WTC11 (cell line): Measurements from ENCODE around the gene SLC11A1. TPM values are rescaled to one million over a fixed set of nuclear protein-coding genes. Genes with fewer than 3 reads are reported as not detected.

Source experiments
- ATAC-seq: fragments of 200-7000 bp; cut with Tn5 transposase; 2 replicates; pipeline ENCODE4 v1.10.0; 2021; ENCODE audit warnings: mild to moderate bottlenecking, moderate library complexity
- CTCF ChIA-PET: fragments of 300-600 bp; sonication (Branson Sonifier 250); formaldehyde crosslinking; loops from one replicate; lab custom pipeline; 2021; ENCODE audit warnings: antibody characterized with exemption; lab: Charles Lee
- POLR2A ChIA-PET: fragments of 350-600 bp; sonication (Branson Sonifier 250); formaldehyde crosslinking; loops from one replicate; lab custom pipeline; 2021; ENCODE audit warnings: antibody characterized with exemption; lab: Charles Lee
- DNase-seq: peaks from one replicate; pipeline ENCODE4 v3.0.0; 2021; ENCODE audit warnings: low spot score
- H3K27ac Mint-ChIP-seq: 2 replicates; pipeline ENCODE4 v1.8.0; 2021; ENCODE audit warnings: mixed read lengths
- H3K27me3 Mint-ChIP-seq: 2 replicates; pipeline ENCODE4 v1.8.0; 2021; ENCODE audit warnings: low read depth, mild to moderate bottlenecking, moderate library complexity, mixed read lengths
- H3K36me3 Mint-ChIP-seq: 2 replicates; pipeline ENCODE4 v1.8.0; 2021; ENCODE audit warnings: mixed read lengths
- H3K4me1 Mint-ChIP-seq: 2 replicates; pipeline ENCODE4 v1.8.0; 2022; ENCODE audit warnings: mixed read lengths
- H3K4me3 Mint-ChIP-seq: 2 replicates; pipeline ENCODE4 v1.8.0; 2021; ENCODE audit warnings: mild to moderate bottlenecking, moderate library complexity, mixed read lengths
- H3K9me3 Mint-ChIP-seq: 2 replicates; pipeline ENCODE4 v1.8.0; 2021; ENCODE audit warnings: mixed read lengths
- ARID4B ChIP-seq: sonication (generic); formaldehyde crosslinking; IDR thresholded peaks from 2 replicates; pipeline ENCODE4 v1.8.0; 2023; ENCODE audit warnings: missing genetic modification reagents, mild to moderate bottlenecking, borderline replicate concordance
- ATF1 ChIP-seq: sonication (generic); formaldehyde crosslinking; IDR thresholded peaks from 2 replicates; pipeline ENCODE4 v1.8.1; 2023; ENCODE audit warnings: mild to moderate bottlenecking, moderate library complexity, missing genetic modification reagents
- ATF3 ChIP-seq: sonication (generic); formaldehyde crosslinking; conservative IDR thresholded peaks from 2 replicates; pipeline ENCODE4 v1.8.1; 2022; ENCODE audit warnings: mild to moderate bottlenecking, missing genetic modification reagents
- FOXK1 ChIP-seq: sonication (generic); formaldehyde crosslinking; IDR thresholded peaks from 2 replicates; pipeline ENCODE4 v1.8.0; 2022; ENCODE audit warnings: mild to moderate bottlenecking, moderate library complexity, missing genetic modification reagents
- GABPB1 ChIP-seq: sonication (generic); formaldehyde crosslinking; IDR thresholded peaks from 2 replicates; pipeline ENCODE4 v1.8.1; 2023; ENCODE audit warnings: mild to moderate bottlenecking, missing genetic modification reagents
- GRHL2 ChIP-seq: fragments of 250-450 bp; sonication (Bioruptor Pico); IDR thresholded peaks from 2 replicates; pipeline ENCODE4 v1.8.0; 2022; ENCODE audit warnings: mild to moderate bottlenecking, moderate library complexity; ENCODE audit not compliant: insufficient replicate concordance, severe bottlenecking
- HMGXB4 ChIP-seq: sonication (generic); formaldehyde crosslinking; IDR thresholded peaks from 2 replicates; pipeline ENCODE4 v1.8.1; 2023; ENCODE audit warnings: mild to moderate bottlenecking, moderate library complexity, missing genetic modification reagents
- NFATC4 ChIP-seq: fragments of 250-450 bp; sonication (Bioruptor Pico); IDR thresholded peaks from 2 replicates; pipeline ENCODE4 v1.9.0; 2021; ENCODE audit warnings: mild to moderate bottlenecking
- NFE2L1 ChIP-seq: sonication (generic); formaldehyde crosslinking; IDR thresholded peaks from 2 replicates; pipeline ENCODE4 v1.8.1; 2023; ENCODE audit warnings: missing genetic modification reagents
- NFYB ChIP-seq: sonication (generic); formaldehyde crosslinking; conservative IDR thresholded peaks from 2 replicates; pipeline ENCODE4 v1.8.0; 2022; ENCODE audit warnings: low read depth, missing genetic modification reagents
- NR1H2 ChIP-seq: sonication (generic); formaldehyde crosslinking; IDR thresholded peaks from 2 replicates; pipeline ENCODE4 v1.9.0; 2021; ENCODE audit warnings: mild to moderate bottlenecking, moderate library complexity, missing genetic modification reagents
- PRRX2 ChIP-seq: fragments of 250-450 bp; sonication (Bioruptor Pico); IDR thresholded peaks from 2 replicates; pipeline ENCODE4 v1.8.0; 2021; ENCODE audit warnings: mild to moderate bottlenecking
- RELA ChIP-seq: sonication (generic); formaldehyde crosslinking; IDR thresholded peaks from 2 replicates; pipeline ENCODE4 v1.8.1; 2022; ENCODE audit warnings: missing genetic modification reagents, mild to moderate bottlenecking, borderline replicate concordance
- TEAD4 ChIP-seq: sonication (generic); formaldehyde crosslinking; IDR thresholded peaks from 2 replicates; pipeline ENCODE4 v1.8.0; 2022; ENCODE audit warnings: mild to moderate bottlenecking, missing genetic modification reagents
- TP53 ChIP-seq: sonication (generic); formaldehyde crosslinking; IDR thresholded peaks from 2 replicates; pipeline ENCODE4 v1.8.1; 2023; ENCODE audit warnings: mild to moderate bottlenecking, missing genetic modification reagents
- USF2 ChIP-seq: sonication (generic); formaldehyde crosslinking; IDR thresholded peaks from 2 replicates; pipeline ENCODE4 v1.8.1; 2023; ENCODE audit warnings: mild to moderate bottlenecking, missing genetic modification reagents, moderate library complexity
- ZNF317 ChIP-seq: sonication (generic); formaldehyde crosslinking; IDR thresholded peaks from 2 replicates; pipeline ENCODE4 v1.8.1; 2023; ENCODE audit warnings: low read depth, mild to moderate bottlenecking, moderate library complexity, missing genetic modification reagents, borderline replicate concordance
- ZNF532 ChIP-seq: fragments of 250-450 bp; sonication (Bioruptor Pico); IDR thresholded peaks from 2 replicates; pipeline ENCODE4 v1.9.0; 2021; ENCODE audit warnings: mild to moderate bottlenecking, borderline replicate concordance
- ZSCAN18 ChIP-seq: fragments of 250-450 bp; sonication (Bioruptor Pico); IDR thresholded peaks from 2 replicates; pipeline ENCODE4 v2.1.2; 2022; ENCODE audit warnings: mild to moderate bottlenecking, moderate library complexity
- total RNA-seq: library from RNA; stranded (reverse); gene quantifications from 3 replicates; pipeline ENCODE4 v1.2.3, GENCODE V29; 2021

SLC11A1 gene
- total RNA-seq, 1 experiment from 2014 or later: 0.31 TPM

- TF ChIP-seq HMGXB4 (CRISPR knock-in tag): no peak
These were observed 23.1 kb downstream of the SLC11A1 start (continued) for GRCh38 chr2:218405086-218405745.

GRCh38 chr2:218405746-218406208 is 23.7 kb downstream of the SLC11A1 start:
- CTCF ChIA-PET: interaction anchor here (0.6 to 2.5 kb wide), 7 partner anchors 9 to 252 kb away, joined by 3 to 19 read pairs (median 4); no protein-coding TSS in a partner anchor
- peaks cover 8% of the 10 kb centered on the region for H3K36me3 Mint-ChIP-seq
- peak overlapping the region; percentile 97 for H3K27ac Mint-ChIP-seq
- no peaks in the 10 kb centered on the region for H3K27me3 Mint-ChIP-seq
- POLR2A ChIA-PET: interaction anchor here (0.7 to 1.1 kb wide), 4 partner anchors 8 to 82 kb away, joined by 3 to 4 read pairs (median 3); partner anchors contain the start of genes CATIP and VIL1
- H3K4me3 Mint-ChIP-seq: peak overlapping the region; percentile 82
- DNase-seq (peak; percentile 40), ATAC-seq (peak; percentile 2; the same call in 1 of the 2 replicates)
- peaks cover 22% of the 10 kb centered on the region for H3K4me1 Mint-ChIP-seq
- H3K9me3 Mint-ChIP-seq: no peaks in the 10 kb centered on the region
- TF ChIP-seq ATF1 (CRISPR knock-in tag) (no peak), FOXK1 (no peak), USF2 (no peak; the same call in 1 of the 2 replicates), ARID4B (CRISPR knock-in tag) (no peak), ATF3 (CRISPR knock-in tag) (no peak), PRRX2 (CRISPR knock-in tag) (no peak), NFE2L1 (CRISPR knock-in tag) (no peak), NR1H2 (CRISPR knock-in tag) (no peak), GABPB1 (peak; percentile 4; the same call in 1 of the 2 replicates), ZSCAN18 (CRISPR knock-in tag) (no peak), ZNF532 (CRISPR knock-in tag) (no peak), GRHL2 (CRISPR knock-in tag) (no peak), TEAD4 (peak; percentile 68; the same call in 1 of the 2 replicates), NFATC4 (CRISPR knock-in tag) (no peak), TP53 (CRISPR knock-in tag) (no peak; the same call in 1 of the 2 replicates), HMGXB4 (CRISPR knock-in tag) (0 out of 2 replicates have a peak, but pooled peaks have one; percentile 45), ZNF317 (no peak), RELA (no peak), NFYB (CRISPR knock-in tag) (no peak)
